Measurements from ENCODE around the gene PPM1H.
"Not testable (repeated sequence)": the region's sequence is repeated elsewhere in the genome, so short reads cannot be mapped to it uniquely, and the experiment has no call there.

PPM1H gene, protein sequence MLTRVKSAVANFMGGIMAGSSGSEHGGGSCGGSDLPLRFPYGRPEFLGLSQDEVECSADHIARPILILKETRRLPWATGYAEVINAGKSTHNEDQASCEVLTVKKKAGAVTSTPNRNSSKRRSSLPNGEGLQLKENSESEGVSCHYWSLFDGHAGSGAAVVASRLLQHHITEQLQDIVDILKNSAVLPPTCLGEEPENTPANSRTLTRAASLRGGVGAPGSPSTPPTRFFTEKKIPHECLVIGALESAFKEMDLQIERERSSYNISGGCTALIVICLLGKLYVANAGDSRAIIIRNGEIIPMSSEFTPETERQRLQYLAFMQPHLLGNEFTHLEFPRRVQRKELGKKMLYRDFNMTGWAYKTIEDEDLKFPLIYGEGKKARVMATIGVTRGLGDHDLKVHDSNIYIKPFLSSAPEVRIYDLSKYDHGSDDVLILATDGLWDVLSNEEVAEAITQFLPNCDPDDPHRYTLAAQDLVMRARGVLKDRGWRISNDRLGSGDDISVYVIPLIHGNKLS

DNA sequence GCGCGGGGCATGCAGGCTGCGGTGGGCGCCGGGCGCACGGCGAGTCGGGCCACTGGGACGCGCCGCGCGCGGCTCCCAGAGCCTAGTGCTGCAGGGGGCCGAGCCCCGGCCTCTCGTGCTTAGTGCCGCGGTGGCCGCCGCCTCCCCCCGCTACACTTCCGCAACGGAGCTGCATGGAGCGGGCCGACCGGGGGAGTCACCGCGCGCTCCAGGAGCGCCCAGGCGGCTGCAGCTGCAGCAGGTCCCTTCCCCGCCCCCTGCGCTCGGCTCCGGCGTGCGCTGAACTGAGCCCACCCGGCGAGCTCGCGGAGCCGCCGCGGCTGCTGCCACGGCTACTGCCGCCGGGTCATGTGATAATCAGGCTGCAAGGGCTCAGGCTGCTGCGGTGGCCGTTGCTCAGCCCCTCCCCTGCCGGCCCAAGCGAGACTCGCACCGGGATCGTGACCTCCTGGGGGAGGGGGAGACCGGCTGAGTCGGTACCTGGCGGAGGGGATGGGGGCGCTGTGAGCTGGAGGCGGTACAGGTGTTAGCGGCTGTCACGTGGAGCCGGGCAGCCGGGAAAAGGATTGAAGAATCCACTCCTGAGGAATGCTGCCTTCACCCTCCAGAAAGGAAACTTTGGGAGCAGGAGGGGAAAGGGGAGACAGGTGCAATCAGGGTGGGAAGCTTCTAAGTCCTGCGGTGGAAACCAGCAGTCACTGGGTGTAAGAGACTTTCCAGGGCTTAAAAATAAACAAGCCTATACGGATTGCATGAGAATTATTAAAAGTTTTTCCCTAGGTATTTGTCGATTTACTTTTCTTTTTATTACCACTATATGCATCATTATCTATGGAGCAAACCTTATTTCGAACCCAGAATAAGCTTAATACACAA, at the start of gene PPM1H:
Gene PPM1H (minus strand): TSS at position 352 of the 876 bp plus-strand sequence. CDS start 414 bp downstream, outside the sequence.
- peak in 1 of 2 donors; percentile 6 for DNase-seq

DNA sequence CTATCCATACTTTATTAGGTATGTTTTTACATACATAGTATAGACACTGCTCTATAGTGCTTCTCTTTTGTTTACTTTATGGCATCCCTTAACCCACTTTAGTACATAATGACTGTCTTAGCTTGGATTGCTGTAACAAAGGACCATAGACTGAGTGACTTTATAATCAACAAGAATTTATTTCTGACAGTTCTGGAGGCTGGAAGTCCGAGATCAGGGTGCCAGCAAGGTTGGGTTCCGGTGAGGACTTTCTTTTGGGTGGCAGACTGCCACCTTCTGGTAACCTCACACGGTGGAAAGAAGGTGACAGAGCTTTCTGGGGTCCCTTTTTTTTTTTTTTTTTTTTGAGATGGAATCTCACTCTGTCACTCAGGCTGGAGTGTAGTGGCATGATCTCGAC, 48.6 kb upstream of the PPM1H start:
- no peak for DNase-seq

DNA sequence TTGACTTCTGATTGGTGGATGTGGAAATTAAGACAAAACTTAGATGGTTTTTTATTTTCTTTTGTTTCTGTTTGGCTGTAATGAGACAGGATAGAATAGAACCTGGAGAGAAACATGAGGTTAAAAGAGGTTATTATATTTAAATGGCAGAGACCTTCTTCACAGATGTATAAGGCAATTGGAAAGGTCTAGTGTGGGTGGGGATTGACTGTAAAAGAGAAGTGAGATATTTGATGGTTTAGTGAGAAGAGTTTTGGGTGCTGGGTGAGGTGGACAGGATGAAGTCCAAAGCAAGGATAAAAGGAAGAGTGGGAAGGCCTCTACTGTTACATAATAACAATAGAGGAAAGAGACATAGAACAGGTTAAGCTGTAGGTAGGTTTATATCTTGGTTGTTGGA, 43.8 kb upstream of the PPM1H start:
- DNase-seq, result no peak

DNA sequence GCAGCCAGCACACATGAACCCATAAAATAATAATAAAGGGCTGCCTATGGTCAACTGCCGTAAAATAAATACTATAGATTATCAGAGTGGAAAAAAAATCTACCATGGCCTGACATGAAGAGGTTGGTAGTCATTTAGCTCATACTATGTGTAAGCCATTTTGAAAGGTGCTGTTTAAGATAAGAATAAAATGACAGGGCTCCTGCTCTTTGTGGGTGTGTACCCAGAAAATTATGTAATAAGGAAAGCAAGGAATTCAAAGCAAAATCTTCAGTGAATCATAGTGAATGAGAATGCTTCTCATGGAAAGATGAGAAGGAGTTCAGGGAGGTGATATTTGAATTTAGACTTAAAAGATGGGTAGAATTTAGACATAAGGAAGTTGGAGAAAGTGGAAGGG, 42.9 kb upstream of the PPM1H start:
- DNase-seq, result no peak

DNA sequence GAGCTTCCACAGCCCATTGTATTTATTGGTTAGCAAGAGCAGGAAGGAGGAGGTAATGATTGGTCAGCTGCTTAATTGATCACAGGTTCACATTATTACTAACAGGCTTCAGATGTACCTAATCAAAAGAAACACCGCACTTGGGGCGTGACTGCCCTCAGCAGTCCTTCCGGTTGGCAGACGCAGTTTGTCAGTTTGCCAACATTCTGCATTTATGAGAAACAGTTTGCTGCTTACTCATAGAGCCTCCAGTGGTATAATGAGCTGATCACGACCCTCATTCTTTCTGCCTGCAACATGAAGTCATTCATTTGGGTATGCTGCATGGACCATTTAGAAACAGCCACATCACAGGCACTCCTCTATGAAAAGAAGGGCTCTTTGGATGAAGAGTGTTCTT, 42.5 kb upstream of the PPM1H start:
- DNase-seq, result no peak

DNA sequence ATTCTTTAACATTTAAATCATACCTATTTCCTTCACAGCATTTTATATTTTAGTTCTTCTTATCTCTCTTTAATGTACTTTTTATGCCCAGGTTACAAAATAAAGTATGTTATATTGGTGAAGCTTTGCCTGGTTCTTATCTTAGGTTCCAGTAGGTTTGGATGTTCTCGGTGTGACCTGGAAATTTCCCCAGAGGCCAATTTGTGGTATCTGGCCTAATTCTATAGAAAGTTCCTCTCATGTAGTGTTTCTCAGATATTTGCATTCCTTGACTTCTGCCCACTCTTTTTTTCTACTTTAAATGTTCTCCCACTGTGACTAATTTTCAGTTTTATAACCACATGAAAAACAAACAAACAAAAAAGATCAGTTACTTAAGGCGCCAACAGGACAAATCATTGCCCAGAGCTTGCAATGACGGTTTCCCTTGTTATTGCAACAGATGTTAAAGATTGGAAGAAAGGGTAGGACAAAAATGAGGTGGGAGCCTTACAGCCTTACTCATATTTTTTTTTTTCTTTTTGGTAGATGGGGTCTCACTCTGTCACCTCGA, 41.2 kb upstream of the PPM1H start:
- DNase-seq, result no peak

DNA sequence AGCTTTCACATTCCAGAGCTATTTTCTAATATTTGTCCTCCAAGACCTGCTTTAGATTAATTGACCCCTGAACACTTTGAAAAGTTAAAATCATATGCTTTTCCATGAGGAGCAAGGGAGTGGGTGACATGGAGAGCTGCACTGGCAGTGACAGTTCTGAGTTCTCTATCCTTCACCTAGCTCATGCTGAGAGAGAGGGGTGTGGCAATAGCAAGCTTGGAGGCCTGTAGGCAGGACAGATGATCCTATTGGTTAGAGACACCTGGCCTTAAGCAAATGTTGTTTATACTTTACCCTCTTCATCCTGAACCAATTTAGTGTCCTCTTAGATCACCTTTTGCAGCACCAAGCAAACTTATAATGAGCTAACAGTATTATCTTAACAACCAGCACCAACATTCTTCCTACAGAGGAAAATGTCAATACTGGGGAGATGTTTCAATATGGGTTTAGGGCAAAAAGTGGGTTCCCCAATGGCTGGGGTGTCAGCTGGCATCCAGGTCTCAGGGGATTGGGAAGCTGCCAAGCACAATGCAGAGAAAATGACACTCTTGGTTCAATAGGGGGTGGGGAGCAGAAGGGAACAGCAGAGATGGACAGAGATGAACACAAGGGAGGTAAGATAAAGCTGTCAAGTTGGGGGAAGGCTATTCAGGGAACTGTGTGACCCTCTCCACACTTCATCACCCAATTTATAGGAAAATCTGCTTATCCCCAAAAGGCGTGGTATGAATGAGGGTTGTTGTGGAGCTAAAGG, 37.0 kb upstream of the PPM1H start:
- DNase-seq, result no peak

DNA sequence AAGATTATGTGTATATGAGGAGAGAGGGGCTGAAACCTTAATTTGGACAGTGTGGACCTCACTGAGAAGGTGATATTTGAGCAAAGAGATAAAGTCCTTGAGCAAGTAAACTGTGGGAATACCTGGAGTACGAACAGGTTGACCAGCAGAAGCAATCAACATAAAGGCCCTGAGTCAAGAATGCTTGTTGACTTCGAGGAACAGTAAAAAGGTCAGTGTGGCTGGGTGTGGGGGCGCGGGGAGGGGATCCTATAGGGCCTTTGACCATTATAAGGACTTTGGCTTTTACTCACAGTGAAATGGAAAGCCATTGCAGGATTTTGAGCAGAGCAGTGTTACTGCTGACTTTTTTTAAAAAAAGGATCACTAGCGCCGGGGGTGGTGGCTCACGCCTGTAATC, 34.7 kb upstream of the PPM1H start:
- DNase-seq, result no peak

DNA sequence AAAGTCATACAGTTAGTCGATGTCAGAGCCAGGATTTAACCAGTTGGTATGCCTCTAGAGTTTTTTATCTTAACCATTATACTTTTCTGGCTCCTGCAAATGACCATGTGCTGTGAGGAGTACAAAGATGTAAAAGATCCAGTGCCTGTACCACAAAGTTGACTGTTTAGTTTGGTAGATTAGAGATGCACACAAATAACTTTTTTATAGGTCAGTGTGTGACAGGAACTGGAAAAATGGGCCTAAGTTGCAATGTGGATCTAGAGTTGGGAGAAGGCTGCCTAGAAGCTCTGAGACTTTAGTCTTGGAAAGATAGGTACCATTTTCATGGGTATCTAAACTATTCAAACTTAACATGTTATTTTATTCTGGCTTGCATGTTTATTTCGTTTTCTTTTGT, 32.8 kb upstream of the PPM1H start:
- DNase-seq, result no peak

DNA sequence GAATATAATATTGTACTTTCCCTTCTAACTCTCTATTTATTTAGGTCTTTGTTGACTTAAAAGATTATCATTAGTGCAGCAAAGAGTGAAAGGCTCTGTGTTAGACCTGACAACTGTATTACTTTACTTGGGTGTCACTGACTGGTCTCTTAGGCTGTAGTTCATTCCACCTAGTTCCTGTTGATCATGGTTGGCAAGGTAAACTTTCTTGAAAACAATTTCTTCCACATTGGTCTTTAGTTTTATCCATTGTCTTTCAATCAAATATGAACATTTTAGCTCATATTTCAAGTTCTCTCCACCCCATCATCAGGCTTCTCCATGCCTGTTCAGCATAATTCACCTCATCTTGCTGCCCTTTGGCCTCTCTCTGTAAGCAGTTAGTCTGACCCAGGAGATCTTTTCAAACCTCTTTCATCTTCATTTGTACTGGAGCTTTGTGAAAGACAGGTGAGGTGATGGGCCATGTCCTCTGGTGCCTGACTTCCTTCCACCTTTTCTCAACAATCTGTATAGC, 32.1 kb upstream of the PPM1H start:
- no peak for DNase-seq

DNA sequence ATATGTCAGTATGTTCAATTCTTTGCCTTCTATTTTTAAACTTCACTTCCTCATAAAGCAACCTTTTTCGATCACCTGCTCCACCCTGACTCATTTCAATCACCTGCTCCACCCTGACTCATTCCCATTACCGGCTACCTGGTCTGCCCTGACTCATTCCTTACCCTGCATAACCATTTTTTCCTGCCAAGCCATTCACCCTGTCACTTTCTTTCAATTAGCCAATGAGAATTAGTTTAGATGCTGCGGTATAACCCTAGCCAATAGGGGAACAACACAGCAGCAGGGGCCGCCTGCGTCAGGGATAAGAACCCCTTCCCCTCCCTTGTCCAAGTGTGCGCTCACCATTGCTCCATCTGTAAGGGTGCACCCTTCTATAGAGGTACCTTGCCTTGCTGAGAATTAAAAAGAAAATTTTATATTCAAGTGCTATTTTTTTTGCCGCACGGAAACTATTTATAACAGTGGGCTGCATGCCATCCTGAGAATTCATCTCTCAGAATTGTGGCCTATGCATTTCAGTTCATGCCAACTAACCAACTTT, 31.6 kb upstream of the PPM1H start:
- DNase-seq, result not testable (repeated sequence)

DNA sequence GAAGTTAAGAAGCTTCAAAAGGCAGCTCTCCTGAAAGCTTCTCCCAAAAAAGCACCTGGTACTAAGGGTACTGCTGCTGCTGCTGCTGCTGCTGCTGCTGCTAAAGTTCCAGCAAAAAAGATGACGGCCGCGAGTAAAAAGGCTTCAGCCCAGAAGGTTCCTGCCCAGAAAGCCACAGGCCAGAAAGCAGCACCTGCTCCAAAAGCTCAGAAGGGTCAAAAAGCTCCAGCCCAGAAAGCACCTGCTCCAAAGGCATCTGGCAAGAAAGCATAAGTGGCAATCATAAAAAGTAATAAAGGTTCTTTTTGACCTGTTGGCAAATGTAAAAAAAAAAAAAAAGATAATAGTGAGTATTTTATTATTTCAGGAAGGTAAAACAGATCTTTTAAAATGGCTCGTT, 30.8 kb upstream of the PPM1H start:
- not testable (repeated sequence) for DNase-seq

DNA sequence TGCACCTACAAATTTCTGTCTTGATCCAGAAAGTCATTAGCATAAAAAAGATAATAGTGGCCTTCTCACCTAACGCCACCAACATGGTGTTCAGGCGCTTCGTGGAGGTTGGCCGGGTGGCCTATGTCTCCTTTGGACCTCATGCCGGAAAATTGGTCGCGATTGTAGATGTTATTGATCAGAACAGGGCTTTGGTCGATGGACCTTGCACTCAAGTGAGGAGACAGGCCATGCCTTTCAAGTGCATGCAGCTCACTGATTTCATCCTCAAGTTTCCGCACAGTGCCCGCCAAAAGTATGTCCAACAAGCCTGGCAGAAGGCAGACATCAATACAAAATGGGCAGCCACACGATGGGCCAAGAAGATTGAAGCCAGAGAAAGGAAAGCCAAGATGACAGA, 30.3 kb upstream of the PPM1H start:
- not testable (repeated sequence) for DNase-seq

DNA sequence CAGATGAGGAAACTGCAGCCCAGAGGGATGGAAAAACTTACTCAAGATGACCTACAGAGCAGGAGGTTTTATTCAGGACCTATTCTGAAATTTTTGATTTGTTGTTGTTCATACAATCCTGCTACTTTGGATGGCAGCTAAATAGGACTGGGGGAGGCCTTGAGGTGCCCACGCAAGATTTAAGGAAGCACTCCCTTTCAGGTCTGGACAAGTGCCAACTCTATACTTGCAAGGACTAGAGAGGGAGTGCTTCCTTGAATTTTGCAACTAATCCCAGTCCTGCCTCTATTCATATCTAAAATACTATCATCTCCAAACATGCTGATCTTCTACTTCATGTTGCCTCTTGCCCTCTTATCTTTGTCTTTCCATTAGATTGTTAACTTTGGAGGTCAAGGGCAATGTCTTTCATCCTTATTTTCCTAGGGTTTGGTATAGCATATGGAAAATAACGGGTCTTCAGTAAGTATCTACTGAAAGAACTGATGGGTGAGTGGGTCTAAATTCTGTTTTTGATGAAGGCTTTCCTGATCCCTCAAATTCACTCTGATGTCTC, 28.6 kb upstream of the PPM1H start:
- no peak for DNase-seq

DNA sequence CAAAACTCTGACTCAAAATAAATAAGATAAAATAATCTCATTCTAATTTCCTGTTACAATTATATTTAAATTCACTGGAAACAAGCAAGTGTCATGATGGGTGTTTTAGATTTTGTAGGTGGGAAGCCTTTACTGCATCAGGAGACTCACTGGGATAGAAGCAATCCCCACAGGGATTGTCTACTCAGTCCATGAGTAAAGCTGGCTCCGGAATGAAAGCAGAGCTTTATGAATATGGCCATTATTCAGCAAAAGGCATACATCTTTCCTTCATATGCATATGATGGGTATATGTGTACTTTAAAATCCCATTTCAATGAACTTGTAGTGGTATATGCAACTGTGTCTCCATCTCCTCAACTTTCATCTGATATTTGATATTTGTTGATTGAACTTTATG, 25.4 kb upstream of the PPM1H start:
- no peak for DNase-seq

DNA sequence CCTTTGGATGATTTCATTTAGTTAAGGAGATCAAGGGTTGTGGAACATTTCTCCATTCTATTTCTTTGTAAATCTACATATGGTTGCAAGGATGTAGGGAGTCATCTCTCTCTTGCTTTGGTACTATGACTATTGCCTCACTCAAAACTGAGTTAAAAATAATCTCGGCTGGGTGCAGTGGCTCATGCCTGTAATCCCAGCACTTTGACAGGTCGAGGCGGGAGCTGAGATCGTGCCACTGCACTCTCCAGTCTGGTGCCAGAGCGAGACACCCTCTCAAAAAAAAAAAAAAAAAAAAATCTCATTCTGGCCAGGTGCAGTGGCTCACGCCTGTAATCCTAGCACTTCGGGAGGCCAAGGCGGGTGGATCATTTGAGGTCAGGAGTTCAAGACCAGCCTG, 24.8 kb upstream of the PPM1H start:
- DNase-seq, result no peak

DNA sequence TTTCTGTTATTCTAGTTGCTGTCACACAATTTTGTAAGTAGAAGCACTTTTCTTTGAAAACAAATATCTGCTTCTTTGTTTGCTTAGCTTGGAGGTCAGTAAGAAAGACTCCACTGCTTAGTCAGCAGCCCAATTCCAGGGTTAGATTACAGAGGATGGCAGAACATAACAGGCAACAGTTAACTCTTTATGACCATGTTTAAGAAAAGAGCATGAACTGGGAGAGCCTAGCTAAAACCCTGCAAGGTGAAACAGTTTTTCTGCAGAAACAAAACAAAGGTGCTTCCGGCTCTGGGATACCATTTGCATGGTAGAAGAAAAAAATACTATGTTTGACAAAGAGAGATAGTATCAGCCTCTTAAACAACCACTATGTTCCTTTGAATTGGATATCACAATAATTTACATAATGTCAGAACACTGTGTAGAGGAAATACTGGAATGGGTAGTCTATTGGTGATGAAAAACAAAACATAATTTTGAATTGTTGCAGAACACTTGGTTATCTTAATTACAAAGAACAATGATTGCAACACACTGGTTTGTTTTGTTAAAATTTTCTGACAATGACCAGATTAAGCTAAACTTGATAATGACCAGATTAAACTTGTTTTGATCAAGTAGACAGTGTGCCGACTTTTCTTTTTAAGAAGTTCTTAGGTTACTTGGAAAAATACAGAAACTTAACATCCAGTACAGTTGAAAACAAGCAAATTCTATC, 22.4 kb upstream of the PPM1H start:
- DNase-seq, result no peak

DNA sequence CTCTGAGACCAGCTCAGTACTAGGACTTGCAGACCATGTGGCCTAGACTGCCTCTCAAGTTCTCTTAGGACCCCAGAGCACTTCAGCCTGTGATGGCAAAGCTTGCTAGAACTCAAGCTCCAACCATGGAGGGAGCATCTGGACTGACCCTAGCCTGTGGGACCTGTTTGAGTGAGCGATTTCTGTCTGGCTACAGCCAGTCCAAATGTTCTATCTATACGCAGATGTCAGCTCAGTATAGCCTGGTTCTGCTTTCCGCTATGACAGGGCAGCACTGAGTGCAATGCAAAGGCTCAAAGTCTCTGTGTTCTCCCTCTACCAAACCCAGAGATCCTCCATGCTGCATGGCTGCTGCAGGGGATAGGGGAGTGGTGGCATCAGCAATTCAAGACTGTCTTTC, 20.7 kb upstream of the PPM1H start:
- DNase-seq, result no peak

DNA sequence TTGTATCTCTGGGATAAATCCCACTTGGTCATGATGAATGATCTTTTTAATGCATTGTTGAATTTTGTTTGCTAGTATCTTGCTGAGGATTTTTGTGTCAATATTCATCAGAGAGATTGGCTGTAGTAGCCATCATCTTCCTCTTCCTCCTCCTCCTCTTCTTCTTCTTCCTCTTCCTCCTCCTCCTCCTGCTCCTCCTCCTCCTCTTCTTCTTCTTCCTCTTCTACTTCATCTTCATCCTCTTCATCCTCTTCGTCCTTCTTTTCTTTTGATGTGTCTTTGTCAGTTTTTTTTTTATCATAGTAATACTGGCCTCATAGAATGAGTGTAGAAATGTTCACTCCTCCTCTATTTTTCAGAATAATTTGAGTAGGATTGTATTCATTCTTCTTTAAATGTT, 15.4 kb upstream of the PPM1H start:
- DNase-seq, result no peak

DNA sequence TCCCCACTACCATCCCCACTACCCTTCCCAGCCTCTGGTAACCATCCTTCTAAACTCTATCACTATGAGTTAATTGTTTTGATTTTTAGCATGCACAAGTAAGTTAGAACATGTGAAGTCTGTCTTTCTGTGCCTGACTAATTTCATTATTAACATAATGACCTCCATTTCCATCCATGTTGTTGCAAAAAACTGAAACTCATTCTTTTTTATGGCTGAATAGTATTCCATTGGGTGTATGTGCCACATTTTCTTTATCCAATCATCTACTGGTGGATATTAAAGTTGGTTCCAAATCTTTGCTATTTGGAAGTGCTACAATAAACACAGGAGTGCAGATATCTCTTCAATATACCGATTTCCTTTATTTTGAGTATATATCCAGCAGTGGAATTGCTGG, 13.2 kb upstream of the PPM1H start:
- no peak for DNase-seq

DNA sequence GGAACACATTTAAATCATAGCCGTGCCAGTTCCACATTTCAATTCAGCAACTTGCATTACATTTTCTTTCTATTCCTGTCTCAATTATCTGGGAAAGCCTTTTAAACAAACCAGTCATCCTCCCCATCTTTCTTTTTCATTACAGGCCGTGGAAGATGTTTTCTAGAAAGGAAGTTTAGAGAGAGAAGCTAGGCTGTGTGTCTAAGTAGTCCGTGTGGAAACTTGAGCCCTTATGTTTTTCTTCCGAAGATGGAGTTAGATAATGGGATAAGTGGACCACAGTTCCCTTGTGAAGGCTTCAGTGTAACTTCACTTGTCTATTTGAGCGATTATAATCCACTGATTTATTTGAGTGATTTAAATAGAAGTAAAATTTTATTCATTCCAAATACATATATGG, 12.4 kb upstream of the PPM1H start:
- DNase-seq, result no peak

Measured in stimulated activated CD4-positive, alpha-beta T cell treated with anti-CD3 and anti-CD28 coated beads, Interleukin-2, amount 100 ng/mL, for 48 hours (primary cell).